GM12864 (cell line): ENCODE measurements around the gene SLC25A3.
A peak's percentile ranks its signal among the peaks of the same experiment; 100 is the strongest.
"Not testable (repeated sequence)": the region's sequence is repeated elsewhere in the genome, so short reads cannot be mapped to it uniquely, and the experiment has no call there.

ENCODE experiments used
- DNase-seq: peaks from one replicate; pipeline ENCODE4 v3.0.0-alpha.2; 2011; ENCODE audit warnings: low read depth
- H3K4me3 ChIP-seq: 2 replicates; pipeline ENCODE4 v1.5.1; 2011; ENCODE audit warnings: mild to moderate bottlenecking, low read depth, low read length, control low read depth
- TF ChIP-seq, protein P1 (sequence below): IDR thresholded peaks from 2 replicates; pipeline ENCODE4 v1.5.1; 2011; ENCODE audit warnings: low read depth, mild to moderate bottlenecking, moderate library complexity, low read length, control low read depth, inconsistent platforms; ENCODE audit errors: missing control alignments

The SLC25A3 gene

DNA sequence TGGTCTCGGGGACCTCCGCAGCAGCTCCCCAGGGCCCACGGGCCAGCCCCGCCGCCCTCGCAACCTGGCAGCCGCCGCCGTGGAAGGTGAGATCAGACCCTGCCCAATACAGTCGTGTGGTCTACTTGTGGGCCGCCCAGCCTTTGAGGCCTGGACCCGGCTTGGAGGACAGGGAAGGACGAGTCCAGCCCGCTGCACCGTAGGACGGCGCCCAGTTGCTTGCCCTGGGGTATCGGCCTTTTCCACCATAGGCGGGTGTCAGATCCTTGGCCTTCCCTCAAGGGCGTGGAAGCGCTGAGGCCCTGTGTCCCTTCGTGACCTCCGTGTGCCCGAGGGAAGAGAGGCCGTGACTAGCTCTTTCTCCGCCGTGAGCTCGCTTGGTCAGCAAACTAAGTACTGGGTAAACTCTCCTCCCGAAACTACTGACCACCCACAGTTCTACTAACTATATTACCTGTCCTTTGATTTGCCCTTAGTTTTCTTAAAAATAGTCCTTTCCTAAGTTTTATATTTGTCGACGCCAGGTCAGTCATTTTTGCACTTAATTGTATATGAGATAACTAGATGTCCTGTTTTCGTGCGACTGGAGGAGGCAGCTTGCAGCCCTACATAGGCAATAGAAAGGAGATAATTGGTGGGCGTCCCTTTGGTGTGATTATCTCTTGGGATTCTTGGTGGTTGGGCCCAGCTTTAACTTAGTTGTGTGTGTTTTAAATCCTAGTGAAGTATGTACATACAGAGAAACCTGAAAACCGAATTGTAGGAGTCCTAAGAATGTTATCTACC, 757 bp downstream of the SLC25A3 start:
- DNase-seq: no peak
- TF ChIP-seq, protein P1, sequence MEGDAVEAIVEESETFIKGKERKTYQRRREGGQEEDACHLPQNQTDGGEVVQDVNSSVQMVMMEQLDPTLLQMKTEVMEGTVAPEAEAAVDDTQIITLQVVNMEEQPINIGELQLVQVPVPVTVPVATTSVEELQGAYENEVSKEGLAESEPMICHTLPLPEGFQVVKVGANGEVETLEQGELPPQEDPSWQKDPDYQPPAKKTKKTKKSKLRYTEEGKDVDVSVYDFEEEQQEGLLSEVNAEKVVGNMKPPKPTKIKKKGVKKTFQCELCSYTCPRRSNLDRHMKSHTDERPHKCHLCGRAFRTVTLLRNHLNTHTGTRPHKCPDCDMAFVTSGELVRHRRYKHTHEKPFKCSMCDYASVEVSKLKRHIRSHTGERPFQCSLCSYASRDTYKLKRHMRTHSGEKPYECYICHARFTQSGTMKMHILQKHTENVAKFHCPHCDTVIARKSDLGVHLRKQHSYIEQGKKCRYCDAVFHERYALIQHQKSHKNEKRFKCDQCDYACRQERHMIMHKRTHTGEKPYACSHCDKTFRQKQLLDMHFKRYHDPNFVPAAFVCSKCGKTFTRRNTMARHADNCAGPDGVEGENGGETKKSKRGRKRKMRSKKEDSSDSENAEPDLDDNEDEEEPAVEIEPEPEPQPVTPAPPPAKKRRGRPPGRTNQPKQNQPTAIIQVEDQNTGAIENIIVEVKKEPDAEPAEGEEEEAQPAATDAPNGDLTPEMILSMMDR: no peak
- peak overlapping the region; percentile 96 for H3K4me3 ChIP-seq

DNA sequence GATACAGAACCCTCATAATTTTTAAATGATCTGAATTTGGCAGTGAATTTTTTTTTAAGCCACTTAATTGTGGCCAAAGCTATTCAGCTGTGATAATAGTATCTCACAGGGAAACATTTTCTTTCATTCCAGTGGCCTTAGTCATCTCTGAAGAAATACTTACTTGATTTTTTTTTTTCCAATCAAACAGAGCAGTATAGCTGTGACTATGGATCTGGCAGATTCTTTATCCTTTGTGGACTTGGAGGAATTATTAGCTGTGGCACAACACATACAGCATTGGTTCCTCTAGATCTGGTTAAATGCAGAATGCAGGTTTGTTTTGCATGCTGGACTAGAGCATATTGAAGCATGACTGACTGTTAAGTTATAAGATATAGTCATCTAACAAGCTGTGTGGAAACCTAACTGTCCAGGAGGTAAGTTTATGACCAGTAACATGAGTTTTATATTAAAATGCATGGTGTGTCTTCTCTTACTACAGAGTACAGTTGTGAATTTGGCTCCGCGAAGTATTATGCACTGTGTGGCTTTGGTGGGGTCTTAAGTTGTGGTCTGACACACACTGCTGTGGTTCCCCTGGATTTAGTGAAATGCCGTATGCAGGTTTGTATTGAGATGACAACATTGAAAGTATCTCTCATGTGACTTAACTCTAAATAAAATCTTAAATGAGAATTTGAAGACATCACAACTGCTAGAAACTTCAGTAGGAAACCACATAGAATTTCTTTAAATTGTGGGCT, 1.9 kb downstream of the SLC25A3 start:
- peak overlapping the region; percentile 96 for H3K4me3 ChIP-seq
- TF ChIP-seq, protein P1: no peak
- DNase-seq: no peak

DNA sequence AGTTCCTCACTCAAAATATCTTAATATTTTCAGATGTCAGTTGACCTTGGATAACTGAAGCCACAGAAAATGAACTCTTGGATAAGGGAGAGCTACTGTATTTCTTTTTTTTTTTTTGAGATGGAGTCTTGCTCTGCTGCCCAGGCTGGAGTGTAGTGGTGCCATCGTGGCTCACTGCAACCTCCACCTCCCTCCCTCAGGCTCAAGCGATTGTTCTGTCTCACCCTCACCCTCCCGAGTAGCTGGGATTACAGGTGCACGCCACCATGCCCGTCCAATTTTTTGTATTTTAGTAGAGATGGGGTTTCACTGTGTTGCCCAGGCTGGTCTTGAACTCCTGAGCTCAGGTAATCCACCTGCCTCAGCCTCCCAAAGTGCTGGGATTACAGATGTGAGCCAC, 3.8 kb downstream of the SLC25A3 start:
- not testable (repeated sequence) for DNase-seq, H3K4me3 ChIP-seq

DNA sequence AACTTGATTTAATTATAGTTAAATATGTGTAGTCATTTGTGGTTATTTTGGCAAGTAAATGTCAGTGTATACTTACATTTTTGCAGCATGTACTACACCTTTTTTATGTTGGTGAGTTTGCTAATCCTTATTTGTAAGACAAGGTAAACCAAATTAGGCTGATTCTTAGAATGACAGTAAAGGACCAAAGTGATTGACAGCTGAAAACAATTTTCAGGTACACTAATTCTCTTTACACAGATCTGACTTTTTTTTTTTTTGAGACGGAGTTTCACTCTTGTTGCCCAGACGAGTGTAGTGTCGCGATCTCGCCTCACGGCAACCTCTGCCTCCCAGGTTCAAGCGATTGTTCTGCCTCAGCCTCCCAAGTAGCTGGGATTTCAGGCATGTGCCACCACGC, 8.4 kb downstream of the SLC25A3 start:
- DNase-seq: no peak
- no peak overlapping the region for H3K4me3 ChIP-seq
- TF ChIP-seq, protein P1: no peak

DNA sequence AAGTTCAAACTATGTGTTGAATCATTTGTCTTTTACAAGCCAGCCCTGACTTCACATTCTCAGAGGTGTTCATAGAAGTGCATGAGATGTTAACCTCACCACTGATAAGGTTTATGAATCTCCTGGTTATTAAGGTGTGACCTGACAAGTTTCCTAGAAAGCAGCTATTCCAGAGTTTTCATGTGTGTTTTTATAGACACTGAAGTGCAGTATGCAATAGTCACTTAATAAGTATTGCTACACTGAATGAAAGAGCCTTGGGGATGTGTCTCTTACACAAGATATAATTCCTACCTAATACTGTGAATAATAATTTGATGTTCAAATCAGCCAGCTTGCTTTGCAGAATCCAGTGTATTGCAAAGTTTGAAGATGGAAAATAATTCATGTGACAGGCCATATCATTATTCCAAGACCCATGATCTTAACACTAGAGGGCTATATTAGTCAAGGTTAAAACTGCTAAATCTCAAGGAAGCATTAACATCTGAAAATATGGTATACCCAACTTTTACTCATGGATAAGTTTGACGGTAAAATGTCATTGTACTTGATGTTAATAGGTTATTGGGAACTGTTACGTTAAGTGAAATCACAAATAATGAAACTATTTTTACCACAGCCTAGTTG, 13.0 kb downstream of the SLC25A3 start:
- no peak for DNase-seq

DNA sequence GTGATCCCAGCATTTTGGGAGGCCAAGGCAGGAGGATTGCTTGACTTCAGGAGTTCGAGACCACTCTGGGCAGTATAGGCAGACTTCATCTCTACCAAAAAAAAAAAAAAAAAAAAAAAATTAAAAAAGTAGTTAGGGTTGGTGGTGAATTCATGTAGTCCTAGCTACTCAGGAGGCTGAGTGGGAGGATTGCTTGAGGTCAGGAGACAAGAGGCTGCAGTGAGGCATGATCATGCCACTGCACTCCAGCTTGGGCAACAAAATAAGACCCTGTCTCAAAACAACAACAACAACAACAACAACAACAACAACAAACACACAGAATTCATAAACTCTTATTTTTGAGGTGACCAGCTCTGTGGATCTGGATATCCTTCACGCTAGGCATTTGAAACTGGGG, 17.1 kb downstream of the SLC25A3 start:
- DNase-seq: no peak
- TF ChIP-seq, protein P1: no peak
- H3K4me3 ChIP-seq: no peak overlapping the region

More for the DNA sequence above, 13.0 kb downstream of the SLC25A3 start:
- TF ChIP-seq, protein P1: no peak
- no peak overlapping the region for H3K4me3 ChIP-seq

DNA sequence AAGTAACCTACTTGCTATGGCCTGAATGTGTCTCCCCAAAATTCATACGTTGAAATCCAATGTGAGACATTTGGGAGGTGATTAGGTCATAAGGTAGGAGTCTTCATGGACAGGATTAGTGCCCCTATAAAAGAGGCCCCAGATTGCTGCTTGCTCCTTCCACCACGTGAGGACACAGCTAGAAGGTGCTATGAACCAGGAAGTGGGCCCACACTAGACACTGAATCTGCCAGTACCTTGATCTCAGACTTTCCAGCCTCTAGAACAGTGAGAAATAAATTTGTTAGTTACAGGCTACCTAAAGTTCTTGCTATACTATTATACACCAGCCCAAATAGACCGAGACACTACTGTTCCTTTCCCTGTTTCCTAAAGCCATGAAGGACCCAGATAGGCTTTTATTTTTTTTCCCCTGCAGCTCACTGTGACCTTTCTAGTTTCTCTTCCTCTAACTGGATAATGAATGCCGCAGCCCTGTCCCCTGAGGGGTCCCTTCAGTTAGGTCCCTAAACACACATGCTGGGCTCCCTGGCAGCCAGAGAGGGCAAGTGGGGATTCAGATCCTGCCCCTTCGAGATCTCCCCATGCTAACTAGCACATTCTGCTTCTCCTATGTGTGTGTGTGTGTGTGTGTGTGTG, 19.3 kb downstream of the SLC25A3 start:
- TF ChIP-seq, protein P1: no peak
- no peak for DNase-seq
- no peak overlapping the region for H3K4me3 ChIP-seq
